GM21737 (cell line): ENCODE measurements around the gene TSPEAR.

Experiments used
- ATAC-seq: cut with Tn5 transposase; IDR thresholded peaks from one replicate; pipeline ENCODE4 v1.9.1; 2021; ENCODE audit warnings: mild to moderate bottlenecking, moderate library complexity; ENCODE audit not compliant: unreplicated experiment

TSPEAR gene

DNA sequence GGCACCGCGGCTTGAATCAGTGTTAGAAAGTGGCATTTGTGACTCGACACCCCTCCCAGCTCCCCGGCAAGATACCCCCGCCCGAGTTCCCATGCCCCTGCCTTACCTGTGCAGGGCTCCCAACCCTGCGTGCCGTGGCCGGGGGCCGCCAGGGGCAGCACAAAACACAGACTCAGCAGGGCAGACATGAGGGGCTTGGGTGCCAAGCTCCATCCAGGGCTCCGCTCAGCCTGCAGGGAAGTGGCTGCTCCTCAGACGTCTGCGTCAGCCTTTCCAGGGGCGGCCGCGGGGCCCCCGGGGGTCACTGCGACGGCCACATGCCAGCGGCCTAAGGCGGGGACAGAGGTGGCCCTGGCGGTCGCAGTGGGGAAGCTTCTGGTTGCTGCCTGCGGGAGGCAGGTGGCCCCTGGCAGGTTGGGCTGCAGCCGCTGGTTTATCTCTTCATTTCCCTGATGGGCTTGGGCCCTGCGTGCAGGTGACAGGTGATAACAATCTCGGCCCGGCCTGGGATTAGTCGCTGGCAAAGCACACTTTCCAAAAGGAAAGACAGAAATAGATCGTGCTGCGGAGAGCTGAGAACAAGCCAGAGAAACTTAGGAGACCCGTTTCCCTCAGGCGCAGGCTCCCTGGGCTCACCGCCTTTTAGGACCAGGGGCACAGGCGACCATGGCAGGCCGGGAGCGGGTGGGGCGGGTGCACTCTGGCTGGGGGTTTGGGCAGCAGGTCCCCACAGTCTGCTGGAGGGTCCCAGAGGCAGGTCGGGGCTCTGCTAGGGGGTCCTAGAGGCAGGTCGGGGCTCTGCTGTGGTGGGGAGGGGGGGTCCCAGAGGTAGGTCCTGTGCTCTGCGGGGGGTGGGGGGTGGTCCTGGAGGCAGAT lies at the start of gene TSPEAR:
Gene TSPEAR, minus strand, starts transcription at position 246 of the 876 bp plus-strand sequence. Its CDS starts 58 bp downstream, at position 188.
- ATAC-seq = no peak

GRCh38 chr21:44760376-44760775 lies 49.0 kb upstream of the TSPEAR start:
- ATAC-seq = no peak

DNA sequence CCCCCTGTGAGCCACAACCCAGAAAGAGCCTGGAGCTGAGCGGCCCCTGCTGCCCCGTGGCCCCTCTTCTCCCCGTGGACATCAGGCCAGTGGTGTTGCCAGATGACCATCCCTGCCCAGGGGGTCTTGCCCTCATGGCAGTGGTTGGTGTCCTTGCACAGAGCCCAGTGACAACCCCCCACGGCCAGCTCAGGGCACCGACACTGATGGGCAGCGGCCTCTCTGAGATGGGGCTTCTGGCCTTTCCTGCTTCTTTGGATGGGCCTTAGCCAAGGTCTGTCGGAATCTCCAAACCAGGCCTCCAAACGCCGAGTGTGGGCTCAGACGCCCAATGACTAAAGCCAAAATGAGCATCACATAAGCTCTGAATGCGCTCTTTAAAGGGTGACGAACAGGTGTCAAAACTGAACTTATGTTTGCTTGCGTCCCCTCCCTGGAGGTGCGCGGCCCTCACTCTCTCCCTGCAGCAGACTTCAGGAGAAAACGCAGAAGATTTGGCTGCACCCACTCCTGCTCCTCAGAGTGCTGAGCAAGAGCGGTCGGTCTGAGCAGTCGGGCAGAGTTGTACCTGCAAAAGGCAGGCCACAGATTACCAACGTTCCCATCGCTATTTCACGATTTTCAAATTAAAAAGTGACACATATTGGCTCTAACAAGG lies 48.4 kb upstream of the TSPEAR start:
- no peak for ATAC-seq

GRCh38 chr21:44758781-44759627 lies 47.6 kb upstream of the TSPEAR start:
- no peak for ATAC-seq

DNA sequence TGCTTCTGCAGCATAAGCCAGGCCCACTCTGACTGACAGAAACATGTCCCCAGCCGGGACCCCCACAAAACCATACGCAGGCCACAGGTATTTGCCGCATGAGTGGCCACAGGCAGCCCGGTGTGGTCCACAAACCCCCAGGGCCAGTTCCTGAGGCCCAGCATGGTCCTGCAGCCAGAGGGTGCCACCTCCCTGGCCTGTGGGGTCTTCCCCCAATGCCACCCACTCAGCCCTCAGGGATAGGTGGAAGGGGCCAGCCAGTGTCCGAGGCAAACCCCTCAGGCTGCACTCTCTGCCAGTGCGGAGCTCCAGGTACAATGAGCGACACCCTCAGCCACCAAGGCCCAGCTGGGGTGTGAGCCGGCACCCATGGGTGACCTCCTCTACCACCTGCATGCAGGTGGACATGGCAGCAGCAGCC lies 46.8 kb upstream of the TSPEAR start:
- ATAC-seq = no peak

DNA sequence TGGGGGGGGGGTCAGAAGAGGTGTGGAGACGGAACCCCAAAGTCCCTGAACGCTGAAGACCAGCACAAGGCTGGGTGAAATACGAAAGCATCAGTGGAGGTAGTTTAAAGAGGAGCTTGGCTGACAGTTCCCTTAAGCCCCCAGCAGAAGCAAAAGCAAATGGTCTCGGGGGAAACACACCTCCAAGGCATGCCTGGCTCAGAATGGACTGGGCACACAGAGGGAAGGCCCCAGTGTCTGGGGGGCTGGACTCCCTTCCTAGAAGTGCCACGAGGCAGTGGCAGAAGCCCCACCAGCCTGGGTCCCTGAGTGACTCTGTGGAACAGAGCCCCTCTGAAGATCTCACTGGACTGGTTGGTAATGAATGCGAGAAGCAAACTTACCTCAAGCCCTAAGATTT lies 46.4 kb upstream of the TSPEAR start:
- no peak for ATAC-seq

- ATAC-seq = no peak
These were observed 45.2 kb upstream of the TSPEAR start for GRCh38 chr21:44756423-44757185.

DNA sequence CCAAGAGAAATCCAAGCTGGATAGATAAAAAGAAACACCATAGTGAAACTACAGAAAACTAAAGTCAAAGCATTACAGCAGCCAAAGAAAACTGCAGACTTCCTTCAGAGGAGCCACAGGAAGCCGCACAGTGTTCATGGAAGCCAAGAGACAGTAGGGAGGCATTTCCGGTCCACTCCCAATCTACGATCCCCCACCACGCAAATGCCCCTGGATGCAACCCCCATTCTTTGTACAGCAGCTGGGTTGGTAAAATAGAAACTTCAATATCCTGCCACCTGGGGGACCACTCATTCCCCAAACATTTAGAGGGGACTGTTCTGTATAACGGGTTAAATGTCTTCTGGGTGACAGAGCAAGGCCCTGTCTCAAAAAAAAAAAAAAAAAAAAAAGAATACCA lies 43.9 kb upstream of the TSPEAR start:
- ATAC-seq = no peak

- no peak for ATAC-seq
These were observed 42.0 kb upstream of the TSPEAR start for GRCh38 chr21:44753357-44753756.

- ATAC-seq = no peak
These were observed 41.4 kb upstream of the TSPEAR start for GRCh38 chr21:44752671-44753235.

DNA sequence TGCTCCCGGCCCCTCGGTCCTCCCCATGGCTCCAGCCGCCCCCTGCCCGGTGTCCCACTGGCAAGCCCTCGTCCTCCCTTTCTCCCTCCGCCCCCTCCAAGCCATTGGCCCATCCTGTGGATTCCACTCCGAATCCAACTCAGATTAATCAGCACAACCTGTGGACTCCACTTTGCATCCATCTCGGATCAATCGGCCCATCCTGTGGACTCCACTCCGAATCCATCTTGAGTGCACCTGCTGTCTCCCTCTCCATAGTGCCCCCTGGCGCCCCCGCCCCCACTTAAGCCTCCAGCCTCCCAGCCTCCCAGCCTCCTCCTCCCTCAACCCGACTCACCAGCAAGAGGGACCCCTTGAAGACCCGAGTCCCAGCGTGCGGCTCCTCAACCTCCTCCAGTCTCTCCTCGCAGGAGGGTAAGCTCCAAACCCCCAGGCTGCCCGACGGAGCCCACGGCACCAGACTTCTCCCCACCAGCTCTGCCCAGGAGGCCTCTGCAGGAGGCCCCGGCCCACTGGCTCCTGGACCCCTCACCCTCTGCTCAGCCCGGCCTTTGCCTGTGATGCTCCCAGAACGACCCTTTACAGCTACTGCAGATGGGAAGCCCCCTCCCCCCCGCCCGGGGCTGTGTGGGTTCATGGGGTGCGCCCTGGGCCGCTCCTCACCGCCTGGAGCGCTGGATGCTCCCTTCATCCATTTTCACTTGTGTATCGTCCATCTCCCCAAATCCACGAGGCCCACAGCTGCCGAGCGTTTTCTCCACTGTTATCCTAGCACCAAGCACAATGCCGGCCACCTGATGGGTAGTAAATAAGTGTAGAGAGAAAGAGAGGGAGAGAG lies 40.6 kb upstream of the TSPEAR start:
- ATAC-seq = no peak

DNA sequence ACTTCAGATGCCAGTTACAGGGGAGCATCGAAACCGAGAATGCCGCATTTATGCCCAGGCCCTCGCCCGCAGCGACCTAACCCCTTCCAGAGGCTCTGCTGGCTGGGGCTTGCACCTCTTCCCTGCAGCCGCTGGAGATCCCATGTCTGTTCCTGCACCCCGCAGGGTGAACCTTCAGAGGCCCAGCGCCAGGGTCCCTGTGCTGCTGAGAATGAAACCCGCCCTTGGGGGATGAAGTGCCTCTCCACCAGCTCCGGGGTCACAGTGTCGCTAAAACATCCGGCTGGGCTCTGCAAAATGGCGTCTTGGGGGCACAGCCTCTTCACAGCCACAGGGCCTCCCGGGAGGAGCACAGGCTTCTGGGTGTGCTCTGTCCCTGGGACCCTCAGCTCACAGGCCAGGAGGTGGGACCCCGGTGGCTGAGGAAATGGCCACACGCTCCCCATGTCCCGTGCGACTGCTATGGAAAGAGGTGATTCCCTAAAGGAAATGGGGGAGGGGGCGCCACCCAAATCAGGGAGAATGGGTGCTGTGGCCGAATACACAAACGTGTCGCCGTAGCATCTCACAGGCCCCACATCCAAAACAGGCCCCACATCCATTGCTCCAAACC lies 39.9 kb upstream of the TSPEAR start:
- ATAC-seq = no peak

DNA sequence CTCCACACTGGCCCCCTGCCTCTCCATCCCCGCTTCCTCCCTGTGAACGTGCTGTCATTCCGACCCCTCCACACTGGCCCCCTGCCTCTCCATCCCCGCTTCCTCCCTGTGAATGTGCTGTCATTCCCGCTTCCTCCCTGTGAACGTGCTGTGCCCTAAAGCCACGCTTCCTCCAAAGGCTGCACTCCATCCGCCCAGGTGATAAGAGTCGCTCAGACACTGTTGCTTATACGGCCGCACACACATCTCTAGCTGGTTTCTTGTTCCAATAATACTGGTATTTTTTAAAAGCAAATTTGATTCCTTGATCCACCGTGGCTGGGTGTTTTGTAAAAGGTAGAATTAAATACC lies 39.3 kb upstream of the TSPEAR start:
- ATAC-seq = no peak

GRCh38 chr21:44749759-44750674 lies 38.6 kb upstream of the TSPEAR start:
- ATAC-seq = no peak

GRCh38 chr21:44749116-44749758 lies 37.9 kb upstream of the TSPEAR start:
- no peak for ATAC-seq

DNA sequence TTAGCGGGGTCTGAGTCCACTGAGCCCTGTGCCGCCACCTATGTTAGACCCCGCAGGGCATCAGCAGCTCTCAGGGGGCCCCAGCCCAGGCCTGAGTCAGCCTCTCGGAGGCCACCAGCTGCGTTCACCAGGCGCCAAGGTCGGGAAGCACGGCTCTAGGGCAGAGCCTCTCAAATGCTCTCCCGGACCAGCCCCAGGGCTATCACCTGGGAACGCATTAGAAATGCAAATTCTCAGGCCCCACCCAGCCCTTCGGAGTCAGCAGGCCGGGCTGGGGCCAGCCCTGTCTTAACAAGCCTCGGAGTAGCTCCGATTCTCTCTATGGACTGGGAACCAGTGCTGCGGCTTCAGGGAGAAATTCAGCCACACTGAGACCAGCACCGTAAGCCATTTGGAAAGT lies 37.2 kb upstream of the TSPEAR start:
- ATAC-seq = no peak

DNA sequence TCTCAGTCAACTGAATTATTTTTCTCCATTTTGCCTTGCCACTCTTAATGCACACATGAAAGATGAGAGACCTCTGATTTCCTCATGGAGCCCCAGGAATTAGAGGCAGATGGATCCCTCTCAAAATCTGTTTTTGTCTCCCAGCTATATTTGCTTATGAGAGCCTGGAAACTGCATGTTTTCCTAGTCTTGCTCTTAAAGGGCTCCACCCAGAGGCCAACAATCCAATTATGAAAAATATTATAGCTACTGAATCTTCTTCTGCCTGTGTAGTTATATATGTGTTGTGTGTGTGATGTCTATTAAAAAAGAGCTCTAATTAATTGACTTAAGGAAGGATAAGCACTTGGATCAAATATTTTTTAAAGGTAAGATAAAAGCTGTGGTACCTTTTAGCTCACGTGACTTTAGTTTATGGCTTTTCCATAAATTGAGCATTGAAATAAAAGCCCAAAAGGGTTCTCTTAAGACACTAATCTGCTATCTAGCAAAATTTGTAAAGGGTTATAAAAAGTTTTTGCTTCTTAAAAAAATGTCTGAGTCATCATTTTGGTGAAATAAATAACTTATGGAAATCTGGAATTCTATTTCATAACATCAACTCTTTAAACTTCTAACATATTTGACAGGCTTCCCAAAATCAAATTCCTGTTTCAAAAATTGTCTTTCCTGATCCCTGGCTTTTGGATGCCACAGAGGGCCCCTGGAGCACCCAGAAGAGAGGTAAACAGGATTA lies 31.2 kb upstream of the TSPEAR start:
- ATAC-seq = no peak
